HG02759 (cell line): Measurements from ENCODE around the gene NEU2.
"Not testable (repeated sequence)": the region's sequence is repeated elsewhere in the genome, so short reads cannot be mapped to it uniquely, and the experiment has no call there.

Experiments
- ATAC-seq: cut with Tn5 transposase; IDR thresholded peaks from one replicate; pipeline ENCODE4 v1.9.1; 2021; ENCODE audit warnings: mild to moderate bottlenecking, moderate library complexity; ENCODE audit not compliant: unreplicated experiment

Gene NEU2

GRCh38 chr2:233033672-233034071 lies 1.2 kb downstream of the NEU2 start:
- no peak for ATAC-seq

GRCh38 chr2:233034091-233034882 lies 1.8 kb downstream of the NEU2 start:
- ATAC-seq = no peak

GRCh38 chr2:233035426-233036161 lies 3.1 kb downstream of the NEU2 start:
- ATAC-seq = no peak

- ATAC-seq = no peak
Observed at GRCh38 chr2:233036162-233036838, 3.8 kb downstream of the NEU2 start.

GRCh38 chr2:233037078-233037477 lies 4.6 kb downstream of the NEU2 start:
- ATAC-seq = no peak

- no peak for ATAC-seq
Observed at GRCh38 chr2:233039212-233039845, 6.9 kb downstream of the NEU2 start.

- no peak for ATAC-seq
Observed at GRCh38 chr2:233039846-233040530, 7.5 kb downstream of the NEU2 start.

- no peak for ATAC-seq
Observed at GRCh38 chr2:233040571-233040970, 8.1 kb downstream of the NEU2 start.

- no peak for ATAC-seq
Observed at GRCh38 chr2:233041722-233042323, 9.4 kb downstream of the NEU2 start.

- ATAC-seq = no peak
Observed at GRCh38 chr2:233042549-233042948, 10.1 kb downstream of the NEU2 start.

- no peak for ATAC-seq
Observed at GRCh38 chr2:233044974-233045605, 12.6 kb downstream of the NEU2 start.

GRCh38 chr2:233047206-233047605 lies 14.7 kb downstream of the NEU2 start:
- no peak for ATAC-seq

- ATAC-seq = no peak
Observed at GRCh38 chr2:233047667-233048066, 15.2 kb downstream of the NEU2 start.

- ATAC-seq = no peak
Observed at GRCh38 chr2:233048569-233049193, 16.2 kb downstream of the NEU2 start.

GRCh38 chr2:233049194-233049761 lies 16.8 kb downstream of the NEU2 start:
- ATAC-seq = no peak

- ATAC-seq = no peak
Observed at GRCh38 chr2:233051241-233052149, 19.0 kb downstream of the NEU2 start.

GRCh38 chr2:233052517-233052916 lies 20.0 kb downstream of the NEU2 start:
- not testable (repeated sequence) for ATAC-seq
